ENCODE measurements around the gene PSRC1.

GRCh38 chr1:109319114-109319513 lies 36.2 kb upstream of the PSRC1 start:
- TF ChIP-seq CTCF (conservative IDR thresholded peaks at IDR 0.05; ENCODE audit: low read length) (no peak), EZH2phosphoT487 (IDR thresholded peaks at IDR 0.05; ENCODE audit: borderline replicate concordance) (no peak)
